Measurements from ENCODE around the gene ANKMY1.

GRCh38 chr2:240435948-240436682, 121.7 kb downstream of the ANKMY1 start:
- TF ChIP-seq, protein P1, sequence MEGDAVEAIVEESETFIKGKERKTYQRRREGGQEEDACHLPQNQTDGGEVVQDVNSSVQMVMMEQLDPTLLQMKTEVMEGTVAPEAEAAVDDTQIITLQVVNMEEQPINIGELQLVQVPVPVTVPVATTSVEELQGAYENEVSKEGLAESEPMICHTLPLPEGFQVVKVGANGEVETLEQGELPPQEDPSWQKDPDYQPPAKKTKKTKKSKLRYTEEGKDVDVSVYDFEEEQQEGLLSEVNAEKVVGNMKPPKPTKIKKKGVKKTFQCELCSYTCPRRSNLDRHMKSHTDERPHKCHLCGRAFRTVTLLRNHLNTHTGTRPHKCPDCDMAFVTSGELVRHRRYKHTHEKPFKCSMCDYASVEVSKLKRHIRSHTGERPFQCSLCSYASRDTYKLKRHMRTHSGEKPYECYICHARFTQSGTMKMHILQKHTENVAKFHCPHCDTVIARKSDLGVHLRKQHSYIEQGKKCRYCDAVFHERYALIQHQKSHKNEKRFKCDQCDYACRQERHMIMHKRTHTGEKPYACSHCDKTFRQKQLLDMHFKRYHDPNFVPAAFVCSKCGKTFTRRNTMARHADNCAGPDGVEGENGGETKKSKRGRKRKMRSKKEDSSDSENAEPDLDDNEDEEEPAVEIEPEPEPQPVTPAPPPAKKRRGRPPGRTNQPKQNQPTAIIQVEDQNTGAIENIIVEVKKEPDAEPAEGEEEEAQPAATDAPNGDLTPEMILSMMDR (conservative IDR thresholded peaks at IDR 0.05; ENCODE audit: low read length): no peak
- TF ChIP-seq EZH2phosphoT487 (IDR thresholded peaks at IDR 0.05; ENCODE audit: borderline replicate concordance): no peak
